GM18519 (cell line): ENCODE data around the gene DAB1.
"Not testable (repeated sequence)": the region's sequence is repeated elsewhere in the genome, so short reads cannot be mapped to it uniquely, and the experiment has no call there.

Source experiments
- ATAC-seq: cut with Tn5 transposase; IDR thresholded peaks from one replicate; pipeline ENCODE4 v1.9.1; 2021; ENCODE audit warnings: mild to moderate bottlenecking, moderate library complexity; ENCODE audit not compliant: unreplicated experiment, low FRiP score

DAB1 gene

DNA sequence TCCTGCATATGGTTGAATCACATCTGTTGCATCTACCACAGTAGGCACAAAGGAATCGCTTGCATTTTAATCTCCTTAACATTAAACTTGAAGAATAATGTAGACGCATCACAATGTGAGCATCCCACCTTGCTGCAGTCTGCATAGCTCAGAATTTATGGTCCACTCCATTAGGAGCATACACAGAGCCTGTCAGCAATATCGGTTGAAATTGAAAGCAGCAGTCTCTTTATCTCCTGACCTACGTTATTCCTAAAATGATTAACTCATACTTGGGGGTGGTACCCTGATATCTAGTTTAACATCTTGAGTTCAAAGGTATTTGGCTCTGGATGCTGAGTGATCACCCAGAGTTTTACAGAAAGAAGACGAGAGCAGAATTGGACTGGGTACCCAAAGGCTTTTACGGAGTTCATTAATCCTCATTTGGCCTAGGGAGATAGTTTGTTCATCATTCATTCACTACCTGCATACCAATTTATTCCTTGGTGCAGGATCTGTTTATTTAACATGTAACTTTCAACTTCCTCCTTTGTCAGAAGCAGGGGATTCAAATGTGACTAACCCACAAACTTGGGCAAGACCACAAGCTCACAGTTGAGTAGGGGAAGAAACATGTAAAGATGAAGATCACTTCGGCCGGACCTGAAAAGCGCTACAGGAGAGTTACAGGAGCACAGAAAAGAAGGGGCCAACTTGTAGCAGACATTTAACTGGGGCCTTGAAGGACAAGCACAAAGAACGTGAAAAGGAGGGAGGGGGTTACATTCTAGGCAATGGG, 187.9 kb downstream of the DAB1 start:
- no peak for ATAC-seq

DNA sequence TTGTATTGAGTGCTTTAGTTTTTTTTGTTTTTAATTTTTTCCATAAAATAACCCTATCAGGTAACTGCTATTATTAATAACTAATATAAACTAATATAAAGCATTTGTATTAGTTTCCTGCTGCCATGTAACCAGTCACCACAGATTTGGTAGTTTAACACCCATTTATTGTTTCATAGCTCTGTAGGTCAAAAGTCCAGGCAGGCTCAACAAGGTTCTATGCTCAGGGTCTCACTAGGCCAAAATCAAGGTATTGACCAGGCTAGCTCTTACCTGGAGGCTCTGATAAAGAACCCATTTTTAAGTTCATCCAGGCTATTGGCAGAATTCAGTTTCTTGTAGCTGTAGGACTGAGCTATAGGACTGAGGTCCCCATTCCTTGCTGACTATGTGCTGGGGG, 189.4 kb downstream of the DAB1 start:
- no peak for ATAC-seq

DNA sequence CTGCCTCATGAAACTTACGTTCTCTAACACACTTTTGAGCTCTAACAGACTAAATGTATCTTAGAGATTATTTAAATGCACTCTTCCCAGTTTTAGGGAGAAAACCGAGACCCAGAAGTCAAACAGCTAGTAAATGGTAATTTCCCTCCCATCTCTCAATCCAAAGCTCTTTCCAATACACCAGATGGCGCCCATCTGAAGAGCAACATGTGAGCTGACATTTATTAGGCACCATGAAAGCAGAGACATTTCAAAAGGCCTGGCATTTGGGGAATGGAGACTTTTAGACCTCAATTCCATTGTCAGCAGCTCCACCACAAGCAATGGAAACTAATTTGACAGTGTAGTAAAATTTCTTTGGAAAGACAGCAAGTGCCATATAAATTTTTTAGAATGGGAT, 191.4 kb downstream of the DAB1 start:
- ATAC-seq = no peak

DNA sequence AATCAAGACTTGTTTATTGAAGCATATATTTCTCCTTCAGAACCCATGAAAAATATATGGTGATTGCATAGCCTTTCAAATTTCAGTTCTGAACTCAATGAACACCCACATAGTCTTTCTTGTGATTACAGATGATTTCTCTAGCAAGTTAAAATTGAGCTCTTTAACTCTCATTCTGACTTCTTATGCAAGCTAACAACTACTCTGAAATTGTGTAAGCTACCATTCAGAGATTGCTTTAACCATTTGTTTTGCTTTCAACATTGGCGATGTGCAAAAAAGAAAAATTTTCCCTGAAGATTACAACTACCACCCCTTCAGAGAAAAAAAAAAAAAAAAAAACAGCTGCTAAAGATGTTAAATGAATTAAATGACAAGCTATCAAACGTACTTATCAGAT, 193.9 kb downstream of the DAB1 start:
- ATAC-seq = no peak

DNA sequence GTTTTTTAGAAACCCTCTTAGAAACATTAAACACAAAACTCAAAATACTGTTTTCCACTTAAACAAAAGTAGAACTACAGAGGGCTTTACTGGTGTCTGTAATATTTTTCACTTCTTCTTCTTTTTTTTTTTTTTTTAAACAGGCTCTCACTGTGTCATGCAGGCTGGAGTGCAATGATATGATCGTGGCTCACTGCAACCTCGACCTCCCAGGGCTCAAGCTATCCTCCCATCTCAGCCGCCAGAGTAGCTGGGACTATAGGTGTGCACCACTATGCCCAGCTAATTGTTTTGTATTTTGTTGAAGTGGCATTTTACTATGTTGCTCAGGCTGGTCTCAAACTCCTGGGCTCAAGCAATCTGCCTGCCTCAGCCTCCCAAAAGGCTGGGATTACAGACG, 194.8 kb downstream of the DAB1 start:
- no peak for ATAC-seq

DNA sequence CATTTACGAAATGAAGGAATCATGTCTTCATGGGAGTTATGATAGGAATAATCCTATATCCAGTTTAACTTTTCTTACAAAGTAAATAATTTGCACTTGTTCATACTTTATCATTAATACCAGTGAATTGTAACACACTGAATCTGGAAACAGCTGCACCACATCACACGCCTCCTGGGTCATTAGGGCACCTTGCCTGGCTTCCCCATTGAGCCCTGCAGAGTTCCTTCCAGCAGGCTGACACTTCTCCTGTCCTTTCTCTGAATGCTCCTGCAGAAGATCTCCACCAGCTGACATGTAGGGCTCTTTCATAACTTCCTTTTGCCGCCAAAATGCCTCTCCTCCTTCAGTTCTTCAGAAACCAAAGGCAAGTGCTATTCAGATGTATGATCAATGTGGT, 201.1 kb downstream of the DAB1 start:
- ATAC-seq = no peak

DNA sequence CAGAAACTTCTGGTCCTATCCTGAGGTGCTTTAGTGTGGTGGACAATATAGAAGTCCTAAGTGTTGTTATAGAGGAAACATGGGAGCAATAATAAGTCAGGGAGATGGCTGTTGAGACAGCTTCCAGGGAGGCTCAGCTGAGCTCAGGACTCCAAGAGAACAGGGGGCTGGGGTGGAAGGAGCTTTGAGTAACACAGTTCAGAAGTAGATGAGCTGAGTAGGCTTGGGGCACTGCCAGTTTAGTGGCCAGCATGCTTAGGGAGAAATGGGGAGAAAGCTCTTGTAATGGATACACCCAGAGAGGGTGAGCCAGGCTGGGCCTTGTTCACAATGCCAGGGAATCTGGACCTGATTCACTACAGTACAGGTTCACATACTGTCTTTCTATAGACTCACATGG, 201.6 kb downstream of the DAB1 start:
- no peak for ATAC-seq

DNA sequence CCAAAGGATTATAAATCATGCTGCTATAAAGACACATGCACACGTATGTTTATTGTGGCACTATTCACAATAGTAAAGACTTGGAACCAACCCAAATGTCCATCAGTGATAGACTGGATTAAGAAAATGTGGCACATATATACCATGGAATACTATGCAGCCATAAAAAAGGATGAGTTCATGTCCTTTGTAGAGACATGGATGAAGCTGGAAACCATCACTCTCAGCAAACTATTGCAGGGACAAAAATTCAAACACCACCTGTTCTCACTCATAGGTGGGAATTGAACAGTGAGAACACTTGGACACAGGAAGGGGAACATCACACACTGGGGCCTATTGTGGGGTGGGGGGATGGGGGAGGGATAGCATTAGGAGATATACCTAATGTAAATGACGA, 203.0 kb downstream of the DAB1 start:
- not testable (repeated sequence) for ATAC-seq

DNA sequence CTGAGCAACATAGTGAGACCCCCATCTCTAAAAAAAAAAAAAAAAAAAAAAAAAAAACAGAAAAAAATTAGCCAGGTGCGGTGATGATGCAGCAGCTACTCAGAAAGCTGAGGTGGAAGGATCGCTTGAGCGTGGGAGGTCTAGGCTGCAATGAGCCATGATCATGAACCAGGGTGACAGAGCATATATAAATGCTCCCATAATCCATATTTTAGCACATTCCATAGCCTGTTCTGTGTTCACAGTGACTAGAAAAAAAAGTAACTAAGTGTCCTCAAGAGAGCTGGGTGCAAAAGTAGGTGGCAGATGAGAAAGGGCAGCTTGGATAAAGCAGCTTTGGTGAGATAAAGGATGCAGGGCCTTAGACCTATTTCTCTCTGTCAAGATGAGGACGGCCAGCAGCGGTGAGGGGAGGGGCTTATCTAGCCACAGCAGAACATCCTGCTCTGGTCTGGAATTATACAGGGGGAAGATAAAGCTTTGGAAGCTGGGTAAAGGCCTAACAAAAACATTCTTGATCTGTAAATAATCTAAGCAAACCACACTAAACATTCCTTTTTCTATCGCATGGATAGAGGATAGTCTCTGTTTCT, 205.3 kb downstream of the DAB1 start:
- ATAC-seq = no peak

DNA sequence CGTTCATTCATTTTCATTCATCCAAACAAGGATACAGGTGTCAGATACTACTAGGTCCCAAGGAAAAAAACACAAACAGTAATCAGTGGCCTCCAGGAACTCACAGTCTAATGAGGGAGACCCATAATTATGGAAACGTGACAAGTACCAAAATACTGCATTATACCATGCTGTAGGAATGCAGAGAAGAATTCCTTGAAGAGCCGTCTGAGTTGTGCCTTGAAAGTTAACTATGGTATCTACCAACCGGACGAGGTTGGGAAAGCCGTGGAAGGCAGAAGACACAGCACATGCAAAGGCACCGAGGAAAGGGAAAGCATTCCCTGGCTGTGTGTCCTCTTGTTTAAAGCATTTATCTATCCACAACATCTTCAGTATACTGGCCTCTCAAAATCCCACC, 206.0 kb downstream of the DAB1 start:
- ATAC-seq = no peak

DNA sequence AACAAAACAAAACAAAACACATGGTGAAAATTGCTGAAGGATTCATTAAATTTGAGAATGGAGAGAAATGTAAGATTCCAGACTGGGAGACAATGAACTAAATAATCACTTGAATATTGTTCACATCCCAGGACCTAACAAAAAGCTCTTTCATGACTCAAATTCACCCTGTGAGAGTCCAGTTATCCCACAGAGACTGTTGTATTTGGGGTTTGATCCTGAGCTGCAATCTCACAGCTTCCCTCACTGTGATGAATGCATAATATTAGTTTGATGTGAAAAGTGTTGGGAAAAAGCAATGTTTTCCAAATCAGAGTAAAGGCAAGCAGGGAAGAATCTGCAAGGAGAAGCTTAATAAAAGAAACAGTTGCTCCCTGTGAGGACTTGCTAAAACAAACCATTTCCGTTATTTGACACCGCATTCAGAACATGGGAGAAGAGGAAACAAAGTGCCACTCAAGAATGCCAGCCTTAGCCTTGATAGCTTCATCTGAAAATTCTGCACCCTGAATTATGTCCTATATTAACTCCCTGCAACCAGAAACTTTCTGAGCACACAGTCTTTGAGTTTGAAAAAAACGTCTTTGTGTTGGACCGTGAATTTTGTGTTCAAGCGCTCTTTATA, 208.8 kb downstream of the DAB1 start:
- ATAC-seq = no peak

DNA sequence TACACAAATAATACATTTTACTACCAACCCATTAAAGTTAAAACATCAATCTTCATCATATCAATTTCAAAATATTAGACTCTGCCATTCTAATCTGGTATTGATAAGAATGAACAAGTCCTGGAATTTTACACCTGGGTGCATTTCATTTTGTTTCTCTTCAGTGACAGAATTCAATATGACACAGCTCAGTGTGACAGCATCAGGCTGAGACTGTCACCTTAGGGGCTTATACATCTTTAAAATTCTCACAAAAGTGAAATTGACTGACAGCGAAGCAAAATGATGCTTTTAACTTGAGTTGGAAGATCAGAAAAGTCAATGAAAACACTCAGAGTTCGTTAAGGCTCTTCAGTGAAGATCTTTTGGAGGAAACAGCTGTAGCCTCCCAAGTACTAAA, 213.0 kb downstream of the DAB1 start:
- ATAC-seq = no peak

DNA sequence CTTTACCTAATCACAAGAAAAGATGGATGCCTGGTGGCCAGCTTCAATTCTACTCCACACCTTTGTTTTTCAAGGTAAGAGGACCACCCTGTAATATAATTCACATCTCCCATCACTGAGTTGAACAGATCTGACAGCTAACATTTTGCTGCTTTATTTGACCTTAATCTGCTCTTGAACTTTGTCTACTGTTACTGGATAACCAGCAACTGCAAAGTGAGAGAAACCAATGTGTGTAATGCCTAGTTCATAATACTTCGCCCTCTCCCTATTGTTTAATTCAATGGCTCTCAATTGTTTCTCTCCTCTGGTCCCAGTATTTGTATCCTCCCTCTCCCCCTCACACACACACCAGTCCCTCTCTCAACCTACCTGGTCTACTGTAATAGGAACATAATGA, 214.4 kb downstream of the DAB1 start:
- ATAC-seq = no peak

DNA sequence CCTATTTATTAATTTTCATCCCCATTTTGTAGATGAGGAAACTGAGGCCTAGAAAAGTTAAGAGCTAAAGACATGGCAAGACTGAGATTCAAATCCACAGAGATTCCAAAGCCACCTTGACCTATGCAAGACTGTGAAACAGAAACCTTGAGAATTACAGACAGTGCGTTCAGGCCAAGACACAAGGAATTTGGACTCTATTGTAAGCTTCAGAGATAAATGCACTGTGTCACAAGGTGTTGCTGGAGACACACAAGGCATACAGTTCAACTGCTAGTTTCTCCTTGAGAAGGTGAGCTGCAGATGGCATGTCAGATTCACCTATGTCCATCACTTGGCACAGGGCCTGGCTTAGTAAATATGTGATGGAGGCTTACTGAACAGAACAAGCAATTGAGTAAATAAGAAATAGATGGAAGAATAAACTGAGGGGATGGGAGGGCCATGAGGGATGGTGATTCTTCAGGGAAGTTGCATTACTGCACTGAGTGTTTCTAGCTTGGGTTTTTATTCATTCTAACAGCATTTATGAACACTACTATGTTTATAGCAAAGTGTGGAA, 215.0 kb downstream of the DAB1 start:
- ATAC-seq = no peak

DNA sequence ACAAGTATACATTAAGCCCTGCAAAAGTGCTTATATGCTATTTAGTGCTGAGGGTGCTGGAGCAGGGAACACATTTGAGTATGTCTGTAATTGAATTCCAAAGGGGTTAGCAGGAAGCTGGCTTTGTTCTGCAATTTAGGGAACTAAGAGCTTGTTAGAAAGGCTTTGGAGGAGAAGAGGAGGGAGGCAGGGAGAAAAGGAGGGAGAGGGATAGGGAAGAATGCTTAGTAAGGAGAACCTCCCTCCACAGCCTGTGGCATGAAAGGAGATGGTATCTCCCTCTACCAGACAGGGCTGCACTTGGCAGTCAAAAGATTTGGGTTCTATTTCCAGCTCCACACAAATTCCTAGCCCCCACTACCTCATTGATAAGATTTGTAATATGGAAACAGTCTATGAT, 217.8 kb downstream of the DAB1 start:
- no peak for ATAC-seq

DNA sequence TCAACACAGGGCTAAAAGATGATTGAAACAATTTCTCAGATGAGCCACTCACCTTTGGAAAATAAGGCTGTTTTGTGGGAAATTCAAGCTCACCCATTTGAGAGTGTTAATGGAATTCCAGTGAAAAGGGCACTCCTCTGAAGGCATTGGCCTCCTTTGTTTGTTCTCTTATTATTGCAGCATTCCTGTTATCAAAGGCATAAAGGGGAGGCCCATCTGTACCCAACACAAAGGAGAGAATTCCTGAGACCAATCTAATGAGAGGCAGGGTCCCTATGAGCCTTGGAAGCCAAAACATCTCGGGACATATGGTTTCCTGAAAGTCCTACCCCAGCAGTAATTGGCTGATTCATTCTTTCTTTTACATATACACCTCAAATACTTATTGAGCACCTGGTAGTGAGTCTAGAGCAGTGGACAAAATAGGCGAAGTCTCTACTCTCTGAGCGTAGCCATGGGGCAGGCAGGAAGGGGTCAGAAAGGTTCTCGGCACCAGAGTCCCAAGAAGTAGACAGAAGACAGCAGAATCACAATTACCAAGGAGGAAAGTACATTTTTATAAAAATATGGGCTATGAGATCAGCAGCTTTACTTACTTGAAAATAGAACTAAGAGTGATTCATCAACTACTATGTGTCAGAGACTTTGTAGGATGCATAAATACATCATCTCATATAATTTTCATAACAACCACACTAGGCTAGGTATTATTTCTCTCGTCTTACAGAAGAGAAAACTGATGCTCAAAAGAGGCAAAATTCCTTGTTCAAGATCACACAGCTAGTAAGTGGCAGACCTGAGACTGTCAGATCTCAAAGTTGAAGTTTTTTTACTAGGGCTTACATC, 218.7 kb downstream of the DAB1 start:
- ATAC-seq = no peak

DNA sequence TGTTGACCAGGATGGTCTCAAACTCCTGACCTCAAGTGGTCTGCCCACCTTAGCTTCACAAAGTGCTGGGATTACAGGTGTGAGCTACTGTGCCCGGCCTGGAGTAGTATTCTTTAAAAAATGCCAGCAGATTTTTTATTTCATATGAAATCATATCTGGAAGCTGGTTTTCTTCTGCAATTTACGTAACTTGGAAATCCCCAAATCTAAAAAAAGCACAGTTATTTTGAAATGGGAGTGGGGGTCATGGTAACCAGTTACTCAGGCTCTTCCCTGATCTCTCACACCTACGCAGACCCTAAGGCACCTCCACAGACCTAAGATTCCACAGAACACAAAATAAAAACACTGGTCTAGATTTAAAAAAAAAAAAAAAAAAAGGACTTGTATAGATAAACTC, 219.8 kb downstream of the DAB1 start:
- ATAC-seq = no peak

DNA sequence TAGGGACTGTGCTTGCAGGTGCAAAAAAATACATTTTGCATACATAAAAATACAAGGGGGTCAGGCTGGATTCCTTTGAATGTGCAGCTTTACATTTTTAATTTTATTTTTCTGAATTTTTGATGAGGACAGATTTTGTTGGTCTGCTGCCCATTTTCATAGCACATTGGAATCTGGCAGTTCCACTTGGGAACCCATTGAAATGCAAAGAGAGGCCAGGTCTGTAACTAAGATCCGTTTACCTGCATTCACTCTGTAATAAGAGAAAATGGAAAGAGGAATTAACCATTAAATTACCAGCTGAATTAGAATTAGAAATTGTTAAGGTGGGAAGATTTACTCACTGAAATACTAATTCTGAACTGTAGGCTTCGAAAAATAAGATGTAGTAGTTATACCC, 221.6 kb downstream of the DAB1 start:
- ATAC-seq = no peak

DNA sequence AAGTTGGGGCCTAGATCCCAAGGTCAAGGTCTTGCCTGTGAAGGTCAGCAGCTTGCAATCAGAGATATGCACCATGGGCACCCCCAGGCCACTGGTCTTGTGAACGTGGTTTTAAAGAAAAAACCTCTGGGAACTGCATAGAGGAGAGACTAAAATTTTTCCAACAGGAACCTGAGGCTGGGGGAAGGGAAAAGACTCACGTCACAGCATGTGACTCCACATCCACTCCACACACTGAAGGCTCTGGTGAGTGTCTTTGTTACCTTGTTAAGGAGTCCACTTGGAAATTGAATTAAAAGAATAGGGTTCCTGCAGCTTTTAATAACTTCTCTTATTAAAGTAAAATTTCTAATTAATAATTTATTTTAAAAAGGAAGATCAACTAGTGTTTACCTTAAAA, 224.9 kb downstream of the DAB1 start:
- ATAC-seq = no peak

DNA sequence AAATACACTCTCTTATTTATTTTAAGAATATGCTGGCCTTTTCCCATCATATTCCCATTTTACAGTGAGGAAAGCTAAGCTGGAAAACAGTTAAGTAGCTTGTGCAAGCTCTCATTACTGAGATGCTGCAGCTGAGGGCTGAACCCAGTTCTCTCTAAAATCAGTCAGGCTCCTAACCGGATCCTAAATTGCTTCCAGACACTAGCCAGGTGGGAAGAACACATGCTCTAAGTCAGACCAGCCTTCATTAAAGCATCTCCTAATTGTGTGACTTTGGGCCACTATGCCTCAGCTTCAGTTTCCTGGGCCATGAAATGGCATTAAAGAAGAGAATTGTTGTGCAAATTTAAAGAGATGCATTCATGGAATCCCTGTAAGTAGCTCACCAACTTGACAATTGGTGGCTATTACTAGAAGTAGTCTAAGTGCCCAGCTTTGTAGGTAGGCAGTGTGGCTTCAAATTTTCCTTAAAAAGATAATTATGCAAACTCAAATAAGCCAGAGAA, 228.4 kb downstream of the DAB1 start:
- ATAC-seq = no peak

DNA sequence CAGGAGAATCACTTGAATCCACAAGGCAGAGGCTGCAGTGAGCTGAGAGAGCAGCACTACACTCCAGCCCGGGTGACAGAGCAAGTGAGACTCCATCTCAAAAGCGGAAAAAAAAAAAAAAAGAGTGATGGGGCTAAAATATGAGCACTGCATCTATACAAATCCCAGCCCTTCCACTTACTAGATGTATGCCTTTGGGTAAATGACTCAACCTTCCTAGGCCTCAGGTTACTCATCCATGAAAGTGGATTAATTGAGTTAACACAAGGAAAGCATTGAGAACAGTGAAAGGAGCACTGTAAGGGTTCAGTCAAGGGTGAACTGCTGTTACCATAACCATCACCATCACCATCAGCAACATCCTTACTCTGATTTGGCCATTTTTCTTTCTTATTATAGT, 231.6 kb downstream of the DAB1 start:
- ATAC-seq = no peak
